Activated CD8-positive, alpha-beta memory T cell treated with anti-CD3 and anti-CD28 coated beads, Interleukin-2, amount 50 U/mL, for 4 hours (primary cell): ENCODE data around the gene RACGAP1.
"Not testable (repeated sequence)": the region's sequence is repeated elsewhere in the genome, so short reads cannot be mapped to it uniquely, and the experiment has no call there.

Source experiments
- DNase-seq: peaks from one replicate; pipeline ENCODE4 v3.0.0-alpha.2; 2020

RACGAP1 gene

GRCh38 chr12:50024805-50025186 is 498 bp downstream of the RACGAP1 start:
- no peak for DNase-seq

DNA sequence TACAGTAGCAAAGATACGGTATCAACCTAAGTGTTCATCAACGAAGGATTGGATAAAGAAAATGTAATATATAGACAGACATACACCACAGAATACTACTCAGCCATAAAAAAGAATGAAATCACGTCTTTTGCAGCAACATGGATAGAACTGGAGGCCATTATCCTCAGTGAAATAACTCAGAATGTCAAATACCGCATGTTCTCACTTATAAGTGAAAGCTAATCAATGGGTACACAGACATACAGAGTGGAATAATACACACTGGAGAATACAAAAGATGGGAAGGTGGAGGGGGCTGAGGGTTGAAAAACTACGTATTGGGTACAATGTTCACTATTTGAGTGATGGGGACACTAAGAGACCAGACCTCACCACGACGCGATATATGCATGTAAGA is 1.1 kb downstream of the RACGAP1 start:
- DNase-seq: no peak

- no peak for DNase-seq
These were observed 2.4 kb downstream of the RACGAP1 start for GRCh38 chr12:50022903-50023302.

DNA sequence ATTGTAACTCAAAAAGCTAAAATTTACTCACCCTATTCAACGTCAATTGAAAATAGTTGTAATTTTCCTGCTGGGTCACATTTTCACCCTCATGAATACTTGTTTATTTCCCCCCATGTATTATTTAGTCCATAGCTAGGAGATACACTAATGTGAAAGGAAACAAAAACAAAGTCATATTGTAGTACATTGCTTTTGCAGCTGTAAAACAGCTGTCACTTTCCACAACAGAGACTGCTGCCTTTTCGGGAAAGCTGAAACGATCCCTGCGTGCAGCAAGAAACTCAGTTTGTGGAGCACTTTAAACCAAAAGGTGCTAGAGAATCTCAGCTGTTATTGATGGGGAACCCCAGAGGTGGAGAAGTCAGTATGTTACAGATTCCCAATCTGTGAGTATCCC is 4.3 kb downstream of the RACGAP1 start:
- DNase-seq: no peak

DNA sequence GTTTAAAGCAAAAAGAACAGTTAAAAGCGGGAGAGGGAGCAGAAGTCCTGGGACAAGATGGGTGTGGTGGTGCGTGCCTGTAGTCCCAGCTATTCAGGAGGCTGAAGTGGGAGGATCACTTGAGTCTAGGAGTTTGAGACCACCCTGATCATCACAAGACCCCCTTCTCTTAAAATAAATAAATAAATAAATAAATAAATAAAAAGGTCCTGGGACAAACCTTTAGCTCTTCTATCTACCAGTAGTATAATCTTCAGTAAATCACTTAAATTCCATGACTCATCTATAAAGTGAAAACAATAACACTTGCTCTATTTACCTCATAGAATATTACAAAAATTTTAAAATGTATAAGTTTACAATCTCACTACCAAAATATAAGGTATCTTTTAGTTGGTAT is 5.8 kb downstream of the RACGAP1 start:
- no peak for DNase-seq

DNA sequence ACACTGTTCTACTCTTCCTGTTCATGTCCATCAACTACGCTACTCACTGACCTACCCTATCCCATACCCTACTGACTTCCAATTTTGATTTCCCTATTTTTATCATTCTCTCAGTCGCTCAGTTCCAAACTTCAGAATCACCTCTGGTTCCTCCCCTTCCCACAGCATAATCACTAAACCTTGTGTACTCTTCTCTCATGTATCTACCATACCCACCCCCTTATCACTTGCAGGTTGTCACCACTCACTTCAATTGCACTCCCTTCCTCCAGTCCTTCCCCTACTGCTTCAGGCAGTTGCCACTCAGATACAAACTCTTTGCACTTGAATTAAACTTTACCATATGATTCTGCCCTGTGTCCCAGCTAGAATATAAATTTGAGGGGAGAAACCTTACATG is 6.3 kb downstream of the RACGAP1 start:
- DNase-seq: no peak

DNA sequence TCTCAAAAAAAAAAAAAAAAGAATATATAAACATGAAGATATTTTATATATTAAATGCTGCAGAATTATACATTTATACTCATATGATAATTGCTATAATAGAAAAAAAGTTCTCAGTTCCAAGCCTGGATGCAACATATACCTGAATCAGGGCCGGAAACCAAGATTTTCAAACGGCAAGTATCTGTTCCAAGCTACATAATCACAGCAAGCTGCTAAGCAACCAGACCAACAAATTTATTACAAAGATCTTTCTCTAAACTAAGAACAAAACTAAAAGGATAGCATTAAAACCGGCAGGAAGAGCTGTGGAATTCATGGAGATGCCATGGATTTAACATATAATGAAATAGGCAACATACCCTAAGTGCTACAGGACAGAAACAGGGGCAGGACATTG is 7.1 kb downstream of the RACGAP1 start:
- DNase-seq: no peak

- no peak for DNase-seq
These were observed 7.7 kb downstream of the RACGAP1 start for GRCh38 chr12:50017641-50018040.

- DNase-seq: no peak
These were observed 8.5 kb downstream of the RACGAP1 start for GRCh38 chr12:50016501-50017475.

- DNase-seq: no peak
These were observed 11.0 kb downstream of the RACGAP1 start for GRCh38 chr12:50014342-50014741.

DNA sequence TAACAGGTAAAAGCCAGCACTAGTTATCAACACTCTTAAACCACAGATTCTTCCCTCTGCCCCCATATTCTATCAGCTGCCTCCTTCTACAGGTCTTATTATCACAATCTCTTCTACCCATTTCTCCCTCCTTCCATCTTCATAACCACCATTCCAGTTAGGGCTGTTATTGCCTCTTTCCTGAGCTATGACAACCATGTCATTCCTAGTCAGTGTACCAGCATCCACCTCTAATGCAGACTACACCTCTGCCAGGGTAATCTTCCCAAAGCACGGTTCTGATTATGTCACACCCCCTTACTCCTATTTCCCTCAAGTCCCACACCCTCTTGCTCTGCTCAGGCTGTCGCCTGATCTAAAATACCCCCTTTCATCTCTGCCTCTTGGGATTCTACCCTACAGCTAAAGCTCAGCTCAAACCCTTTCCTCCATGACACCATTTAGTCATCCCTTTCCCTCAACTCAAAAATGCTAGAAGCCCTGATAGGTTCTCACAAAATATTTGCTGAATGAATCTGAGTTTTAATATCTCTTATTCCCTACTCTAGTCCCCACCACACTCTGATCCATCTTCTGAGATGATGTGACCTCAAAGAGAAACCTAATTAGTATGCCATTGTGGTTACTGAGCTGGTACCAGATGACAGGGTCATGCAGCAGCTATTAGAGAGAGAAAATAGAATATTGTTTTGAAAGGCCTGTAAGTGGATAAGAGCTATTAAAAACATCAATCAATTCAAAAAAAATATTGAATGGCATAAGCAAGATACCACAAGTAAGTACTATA is 11.7 kb downstream of the RACGAP1 start:
- DNase-seq: no peak

- DNase-seq: no peak
These were observed 18.4 kb downstream of the RACGAP1 start for GRCh38 chr12:50006754-50007442.

DNA sequence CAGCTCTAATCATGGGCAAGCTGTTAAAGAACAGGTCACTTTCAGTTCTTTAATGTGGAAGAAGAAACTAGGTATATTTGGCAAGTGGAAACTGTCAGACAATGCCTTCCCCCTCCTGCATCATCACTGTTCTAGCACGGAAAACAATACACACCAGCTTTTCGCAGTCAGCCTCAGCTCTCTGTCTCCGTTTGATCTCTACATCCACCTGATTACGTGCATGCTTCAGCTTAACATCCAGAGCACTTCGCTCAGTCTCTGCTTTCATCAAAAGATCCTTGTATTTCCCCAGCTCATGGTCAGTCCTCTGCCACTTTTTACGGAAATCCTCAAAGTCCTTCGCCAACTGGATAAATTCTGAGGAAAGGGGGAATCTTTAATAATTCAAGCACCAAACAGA is 19.0 kb downstream of the RACGAP1 start:
- DNase-seq: no peak

- DNase-seq: no peak
These were observed 20.1 kb downstream of the RACGAP1 start for GRCh38 chr12:50005175-50005574.

DNA sequence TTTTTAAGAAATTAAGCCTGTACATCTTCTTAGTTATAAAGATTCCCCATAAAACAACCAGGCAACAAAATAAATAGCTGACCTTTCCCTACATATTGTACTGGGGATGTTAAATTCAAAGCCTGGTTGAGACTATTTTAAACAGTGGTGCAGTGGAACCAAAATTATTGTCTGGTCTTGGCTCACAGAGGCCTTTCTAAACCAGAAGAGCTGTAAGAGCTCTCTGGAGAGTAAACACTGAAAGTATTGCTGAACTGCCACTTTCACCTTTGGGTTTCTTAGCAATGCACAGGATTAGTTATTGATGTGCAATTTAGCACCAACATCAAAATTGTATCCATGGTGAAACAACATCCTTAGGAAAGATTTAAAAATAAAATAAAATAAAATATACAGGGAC is 20.6 kb downstream of the RACGAP1 start:
- no peak for DNase-seq

DNA sequence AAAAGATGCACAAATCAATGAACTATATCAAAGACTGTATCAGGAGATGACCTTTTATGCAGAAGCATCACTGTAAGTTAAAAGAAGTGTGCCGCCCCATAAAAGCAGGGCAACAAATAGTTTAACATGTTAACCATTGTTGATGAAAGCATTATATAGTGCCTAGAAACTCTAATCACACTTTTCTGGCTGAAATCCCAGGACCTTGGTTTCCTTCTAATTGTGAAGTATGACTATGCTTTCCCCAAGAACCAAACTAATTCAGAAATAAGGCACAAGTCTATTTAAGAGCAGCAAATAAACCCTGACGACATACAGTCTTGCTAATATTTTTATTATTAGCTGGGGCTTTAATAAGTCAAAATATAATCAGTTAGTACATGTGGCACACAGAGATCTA is 21.7 kb downstream of the RACGAP1 start:
- no peak for DNase-seq

DNA sequence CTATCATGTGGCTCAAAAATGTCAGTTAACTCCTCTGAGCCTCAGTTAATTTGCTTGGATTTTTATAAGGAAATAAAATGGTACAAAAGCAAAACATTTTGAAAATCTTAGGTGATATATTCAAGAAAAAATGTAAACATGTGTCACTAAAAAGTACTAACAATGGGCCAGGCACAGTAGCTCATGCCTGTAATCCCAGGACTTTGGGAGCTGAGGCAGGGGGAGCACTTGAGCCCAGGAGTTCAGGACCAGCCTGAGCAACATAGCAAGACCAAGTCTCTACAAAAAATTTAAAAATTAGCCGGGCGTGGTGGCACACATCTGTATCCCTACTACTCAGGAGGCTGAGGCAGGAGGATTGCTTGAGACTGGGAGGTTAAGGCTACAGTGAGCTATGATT is 26.8 kb downstream of the RACGAP1 start:
- DNase-seq: no peak

- DNase-seq: no peak
These were observed 35.0 kb downstream of the RACGAP1 start for GRCh38 chr12:49990273-49990672.

DNA sequence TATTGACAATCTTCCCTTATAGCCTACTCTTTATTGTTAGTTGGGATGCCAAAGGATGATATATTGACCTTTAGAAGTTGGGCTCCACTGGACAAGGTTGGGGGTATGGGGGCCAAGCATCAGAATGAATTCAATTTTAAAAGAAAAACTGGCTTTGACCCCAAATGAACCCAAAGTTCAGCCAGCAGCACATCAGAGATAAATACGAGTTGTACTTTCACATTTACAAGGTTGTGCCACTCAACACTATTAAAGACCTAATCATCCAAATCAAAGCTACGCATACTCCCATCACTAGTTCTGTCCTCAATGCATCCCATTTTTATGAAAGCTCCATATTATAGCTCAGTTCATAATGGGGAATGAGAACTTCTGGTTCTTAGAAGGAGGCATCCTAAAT is 35.9 kb downstream of the RACGAP1 start:
- not testable (repeated sequence) for DNase-seq

GRCh38 chr12:49987625-49988303 is 37.5 kb downstream of the RACGAP1 start:
- DNase-seq: no peak

GRCh38 chr12:49986476-49986875 is 38.8 kb downstream of the RACGAP1 start:
- DNase-seq: not testable (repeated sequence)

GRCh38 chr12:49985981-49986380 is 39.3 kb downstream of the RACGAP1 start:
- DNase-seq: no peak
